K562 (cell line): ENCODE measurements around the gene EMILIN3. TPM values are rescaled to one million over a fixed set of nuclear protein-coding genes. Genes with fewer than 3 reads are reported as not detected.

Experiments used
- ATAC-seq: fragments of 200-7000 bp; cut with Tn5 transposase; 3 replicates; pipeline ENCODE4 v1.9.1; 2020; ENCODE audit warnings: moderate library complexity
- BruUV-seq: library from RNA; stranded (reverse); fragments of 400-500 nt; replicated peaks from 2 replicates; lab custom pipeline; 2021; lab: Mats Ljungman, UMichigan
- CTCF ChIA-PET: fragments of 300-600 bp; formaldehyde crosslinking; extraction: SDS; loops from one replicate; lab custom pipeline; 2021; ENCODE audit warnings: low intra/inter-chr PET ratio; lab: Yijun Ruan, JAX
- POLR2A ChIA-PET: fragments of 300-600, 350-650 bp; sonication (Branson Sonifier 250); formaldehyde crosslinking; extraction: SDS; loops from one replicate; lab custom pipeline; 2021; ENCODE audit warnings: antibody characterized with exemption, inconsistent platforms; lab: Yijun Ruan, JAX
- DNase-seq, 4 experiments: peaks; one replicate each; pipeline versions ENCODE4 v3.0.0 to v3.0.0-alpha.2; 2011 to 2018; ENCODE audit warnings: low spot score in 3 of 4, mixed read lengths in 3 of 4; ENCODE audit errors: extremely low read depth in 1 of 4
- FAIRE-seq: peaks from 2 replicates; lab custom pipeline; 2011; peaks lifted over from hg19 to GRCh38; lab: Jason Lieb, UNC
- H2AFZ ChIP-seq: 2 replicates; pipeline ENCODE4 v1.6.0; 2011; ENCODE audit warnings: low read depth, low read length, control low read depth, inconsistent platforms
- H3K27ac ChIP-seq: fragments of 200-600 bp; 3 replicates; pipeline ENCODE4 v1.8.0; 2011; ENCODE audit warnings: low read depth, mild to moderate bottlenecking, control low read depth, inconsistent platforms, low read length, moderate library complexity, mixed read lengths; ENCODE audit errors: extremely low read depth
- H3K27me3 ChIP-seq, 2 experiments: fragments of 300-600 bp in 1 of 2; 2 replicates in 1 of 2; 3 replicates in 1 of 2; pipeline versions ENCODE4 v1.6.0 to v1.8.0; 2011; ENCODE audit warnings: inconsistent platforms in 2 of 2, low read length in 2 of 2, mild to moderate bottlenecking in 1 of 2, mixed read lengths in 1 of 2, moderate library complexity in 1 of 2; ENCODE audit not compliant: control insufficient read depth in 2 of 2, insufficient read depth in 2 of 2
- H3K36me3 ChIP-seq: fragments of 300-600 bp; 3 replicates; pipeline ENCODE4 v1.8.0; 2011; ENCODE audit warnings: mild to moderate bottlenecking, low read length, inconsistent platforms; ENCODE audit not compliant: control insufficient read depth, insufficient read depth
- H3K4me1 ChIP-seq, 2 experiments: fragments of 200-600 bp in 1 of 2; replicated peaks in 1 of 2; 2 replicates in 1 of 2; 3 replicates in 1 of 2; pipeline versions ENCODE4 v1.5.1 to v1.8.0; 2011; ENCODE audit warnings: inconsistent platforms in 2 of 2, low read length in 2 of 2, mild to moderate bottlenecking in 1 of 2, mixed read lengths in 1 of 2, moderate library complexity in 1 of 2; ENCODE audit not compliant: control insufficient read depth in 2 of 2, insufficient read depth in 2 of 2
- H3K4me2 ChIP-seq: 2 replicates; pipeline ENCODE4 v1.6.1; 2011; ENCODE audit warnings: low read length, control low read depth, inconsistent platforms, mixed read lengths; ENCODE audit not compliant: insufficient read depth
- H3K4me3 ChIP-seq: fragments of 200-600 bp; sonication (generic), shearing (Covaris generic); 2 replicates; pipeline ENCODE4 v1.5.1; 2016; ENCODE audit warnings: control low read depth, inconsistent platforms
- H3K79me2 ChIP-seq: fragments of 200-600 bp; 3 replicates; pipeline ENCODE4 v1.8.0; 2011; ENCODE audit warnings: low read length, inconsistent platforms; ENCODE audit not compliant: control insufficient read depth, insufficient read depth
- H3K9ac ChIP-seq, 2 experiments: 2 replicates each; pipeline versions ENCODE4 v1.6.0 to v1.6.1; 2011; ENCODE audit warnings: low read depth in 2 of 2, low read length in 2 of 2, control low read depth in 1 of 2, inconsistent platforms in 1 of 2, mild to moderate bottlenecking in 1 of 2, mixed read lengths in 1 of 2; ENCODE audit not compliant: insufficient read depth in 1 of 2
- H3K9me1 ChIP-seq: one replicate; pipeline ENCODE4 v1.6.0; 2011; ENCODE audit warnings: inconsistent platforms, mild to moderate bottlenecking, low read length, moderate library complexity; ENCODE audit not compliant: control insufficient read depth, insufficient read depth
- H3K9me3 ChIP-seq: replicated peaks from 2 replicates; pipeline ENCODE4 v1.5.1; 2011; ENCODE audit warnings: low read depth, low read length, inconsistent platforms; ENCODE audit not compliant: control insufficient read depth, insufficient read depth
- H4K20me1 ChIP-seq: replicated peaks from 2 replicates; pipeline ENCODE4 v1.6.1; 2011; ENCODE audit warnings: low read length, inconsistent platforms, mixed read lengths; ENCODE audit not compliant: control insufficient read depth, insufficient read depth
- ATF6 ChIP-seq: sonication (generic); formaldehyde crosslinking; IDR thresholded peaks from 2 replicates; pipeline ENCODE4 v1.4.0; 2020; ENCODE audit warnings: mild to moderate bottlenecking, missing genetic modification reagents
- U2AF1 ChIP-seq: fragments of 200-400 bp; formaldehyde crosslinking; optimal IDR thresholded peaks from 2 replicates; pipeline ENCODE3; 2017; ENCODE audit warnings: mild to moderate bottlenecking, low read depth, low read length, moderate library complexity
- ZNF217 ChIP-seq: sonication (generic); formaldehyde crosslinking; IDR thresholded peaks from 2 replicates; pipeline ENCODE4 v1.8.0; 2022; ENCODE audit warnings: mild to moderate bottlenecking, missing genetic modification reagents
- ZNF589 ChIP-seq: fragments of 200-800 bp; sonication (Bioruptor generic); IDR thresholded peaks from 2 replicates; pipeline ENCODE4 v1.6.1; 2016; ENCODE audit warnings: low read depth, missing genetic modification characterization, missing compliant biosample characterization
- ZNF75A ChIP-seq: fragments of 450-650 bp; formaldehyde crosslinking; IDR thresholded peaks from 2 replicates; pipeline ENCODE4 v1.4.0; 2020; ENCODE audit warnings: mild to moderate bottlenecking
- in situ Hi-C: fragments of 300-500 bp; cut with MboI; formaldehyde crosslinking; loops from 4 replicates; pipeline ENCODE4 v1.15.0; 2018; ENCODE audit warnings: inconsistent platforms, mixed read lengths
- intact Hi-C: fragments of 100-400 bp; cut with micrococcal nuclease; formaldehyde crosslinking; loops from 2 replicates; pipeline ENCODE4 v1.14.2; 2022
- polyA plus RNA-seq, 8 experiments: library from polyadenylated mRNA; depleted of rRNA in 4 of 8; stranded (reverse) in 5 of 8; unstranded in 3 of 8; fragments of >200 nt; fragmentation: Nextera tagmentation in 2 of 8; fragmentation: Illumina TruSeq in 1 of 8; extraction: Ambion mirVana in 2 of 8; extraction: Trizol in 1 of 8; gene quantifications; 2 replicates each; pipeline versions ENCODE4 v1.2.1 to v1.2.3, GENCODE V29; 2011 to 2014; ENCODE audit warnings: inconsistent platforms in 1 of 8, missing spikeins in 1 of 8
- total RNA-seq, 7 experiments: library from RNA; depleted of rRNA in 6 of 7; stranded (reverse); fragments of >200 nt in 6 of 7; fragmentation: Illumina TruSeq in 2 of 7; extraction: Trizol in 2 of 7; gene quantifications; 2 replicates each; pipeline versions ENCODE4 v1.2.1 to v1.2.3, GENCODE V29; 2011 to 2021; ENCODE audit warnings: low replicate concordance in 1 of 7

Gene EMILIN3
- total and polyA plus RNA-seq, 9 of the 15 experiments (the other 6 are each of a cell fraction or from before 2014, with no cell fraction given) = 0.01 to 0.07 TPM; not detected in 7

- no peak for FAIRE-seq
- in situ Hi-C loops (no loop called here), intact Hi-C loops (no loop called here)
- H3K9ac ChIP-seq = no peak overlapping the region
- no peak for TF ChIP-seq ATF6 (CRISPR knock-in tag)
- no peak for TF ChIP-seq U2AF1
- TF ChIP-seq ZNF217 = no peak
- no peak for TF ChIP-seq ZNF589 (CRISPR knock-in tag)
- TF ChIP-seq ZNF75A (CRISPR knock-in tag) = no peak
- no peaks in the 10 kb centered on the region for H3K36me3 ChIP-seq
- ChIA-PET POLR2A (no interaction called here), CTCF (no interaction called here)
- H3K4me1 ChIP-seq = peaks cover 5 to 17% of the 10 kb centered on the region in 2 experiments; a peak in 4 of 5 replicates
- no TSS peak for BruUV-seq
- no peak overlapping the region for H3K27ac ChIP-seq
- H4K20me1 ChIP-seq = no peaks in the 10 kb centered on the region
- DNase-seq = no peak
- no peak overlapping the region for H3K4me2 ChIP-seq
- peaks cover 16% of the 10 kb centered on the region for H3K79me2 ChIP-seq
- no peak overlapping the region for H2AFZ ChIP-seq
- H3K9me1 ChIP-seq = no peaks in the 10 kb centered on the region
- H3K27me3 ChIP-seq = no peaks in the 10 kb centered on the region
- no peak for ATAC-seq
- no peak overlapping the region for H3K4me3 ChIP-seq
- no peaks in the 10 kb centered on the region for H3K9me3 ChIP-seq
These were observed 46.2 kb downstream of the EMILIN3 start for GRCh38 chr20:41320441-41320840.
